Cardiac septum (tissue), 1 donor: ENCODE measurements around the gene XYLT1. TPM values are rescaled to one million over a fixed set of nuclear protein-coding genes. Genes with fewer than 3 reads are reported as not detected.
"Not testable (repeated sequence)": the region's sequence is repeated elsewhere in the genome, so short reads cannot be mapped to it uniquely, and the experiment has no call there.

Source experiments
- DNase-seq: peaks from one replicate; pipeline ENCODE4 v3.0.0-alpha.2; 2020; ENCODE audit warnings: low spot score
- intact Hi-C: fragments of 100-400 bp; cut with DNase I; formaldehyde crosslinking; loops from one replicate; pipeline ENCODE4 v1.14.0; 2022
- long read RNA-seq: library from polyadenylated mRNA; unstranded; transcript quantifications from one replicate; pipeline ENCODE4 v2.0.0, GENCODE V29; 2021
- total RNA-seq: library from RNA; stranded (reverse); fragmentation: NEBNext Ultra II Directional; extraction: Animal tissue kit (Norgen Biotek cat#: 25700); gene quantifications from one replicate; pipeline ENCODE4 v1.2.1, GENCODE V29; 2021
- donor health status: DM: no; HTN: no; CAD: no.

XYLT1 gene, protein sequence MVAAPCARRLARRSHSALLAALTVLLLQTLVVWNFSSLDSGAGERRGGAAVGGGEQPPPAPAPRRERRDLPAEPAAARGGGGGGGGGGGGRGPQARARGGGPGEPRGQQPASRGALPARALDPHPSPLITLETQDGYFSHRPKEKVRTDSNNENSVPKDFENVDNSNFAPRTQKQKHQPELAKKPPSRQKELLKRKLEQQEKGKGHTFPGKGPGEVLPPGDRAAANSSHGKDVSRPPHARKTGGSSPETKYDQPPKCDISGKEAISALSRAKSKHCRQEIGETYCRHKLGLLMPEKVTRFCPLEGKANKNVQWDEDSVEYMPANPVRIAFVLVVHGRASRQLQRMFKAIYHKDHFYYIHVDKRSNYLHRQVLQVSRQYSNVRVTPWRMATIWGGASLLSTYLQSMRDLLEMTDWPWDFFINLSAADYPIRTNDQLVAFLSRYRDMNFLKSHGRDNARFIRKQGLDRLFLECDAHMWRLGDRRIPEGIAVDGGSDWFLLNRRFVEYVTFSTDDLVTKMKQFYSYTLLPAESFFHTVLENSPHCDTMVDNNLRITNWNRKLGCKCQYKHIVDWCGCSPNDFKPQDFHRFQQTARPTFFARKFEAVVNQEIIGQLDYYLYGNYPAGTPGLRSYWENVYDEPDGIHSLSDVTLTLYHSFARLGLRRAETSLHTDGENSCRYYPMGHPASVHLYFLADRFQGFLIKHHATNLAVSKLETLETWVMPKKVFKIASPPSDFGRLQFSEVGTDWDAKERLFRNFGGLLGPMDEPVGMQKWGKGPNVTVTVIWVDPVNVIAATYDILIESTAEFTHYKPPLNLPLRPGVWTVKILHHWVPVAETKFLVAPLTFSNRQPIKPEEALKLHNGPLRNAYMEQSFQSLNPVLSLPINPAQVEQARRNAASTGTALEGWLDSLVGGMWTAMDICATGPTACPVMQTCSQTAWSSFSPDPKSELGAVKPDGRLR
- 2.9 TPM for total RNA-seq
- long read RNA-seq, full-length matches to known transcripts, result 1 of 2 reads
- long read RNA-seq, partial matches to known transcripts, result 0 of 2 reads
- long read RNA-seq, other reads (novel, unspliced or antisense), result 1 of 2 reads

DNA sequence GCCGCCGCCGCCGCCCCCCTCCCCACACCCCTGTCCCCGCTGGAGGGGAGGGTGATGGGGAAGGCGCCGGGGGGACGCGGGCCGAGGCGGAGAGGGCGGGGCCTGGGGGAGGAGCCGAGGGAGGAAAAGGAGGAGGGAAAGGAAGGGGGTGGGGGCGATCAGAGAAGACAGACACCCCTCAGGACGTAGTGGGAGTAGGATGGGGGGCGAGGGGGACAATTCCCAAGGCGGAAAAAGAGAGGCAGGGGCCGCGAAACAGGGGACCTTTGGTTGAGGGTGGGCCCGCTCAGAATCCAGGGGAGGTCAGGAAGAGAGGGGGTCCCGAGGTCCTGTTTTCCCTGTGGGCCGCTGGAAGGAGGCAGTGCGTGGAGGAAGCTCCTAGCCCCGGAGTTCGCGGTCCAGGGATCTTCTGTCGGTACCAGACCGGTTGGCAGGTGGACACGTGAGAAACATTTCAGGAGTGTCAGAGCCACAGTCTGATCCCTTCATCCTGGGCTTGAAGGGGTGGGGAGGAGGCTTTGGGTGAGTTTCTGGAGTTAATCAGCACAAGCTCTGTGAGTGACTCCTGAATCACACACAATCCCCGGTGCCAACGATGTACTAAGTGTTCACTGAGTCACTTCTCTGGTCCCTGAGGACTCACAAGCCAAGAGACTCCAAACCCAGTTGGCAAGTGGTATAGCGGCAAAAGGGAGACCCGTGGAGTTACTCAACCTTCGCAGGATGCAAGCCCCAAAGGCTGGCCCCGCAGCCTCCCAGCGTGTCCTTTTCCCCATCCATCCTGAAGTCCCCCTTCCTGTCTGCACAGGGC lies at the start of gene XYLT1:
Gene XYLT1 (minus strand): TSS at position 53 of the 811 bp plus-strand sequence. CDS start 164 bp downstream, outside the sequence.
- intact Hi-C loops, result no loop called here
- DNase-seq, result no peak

DNA sequence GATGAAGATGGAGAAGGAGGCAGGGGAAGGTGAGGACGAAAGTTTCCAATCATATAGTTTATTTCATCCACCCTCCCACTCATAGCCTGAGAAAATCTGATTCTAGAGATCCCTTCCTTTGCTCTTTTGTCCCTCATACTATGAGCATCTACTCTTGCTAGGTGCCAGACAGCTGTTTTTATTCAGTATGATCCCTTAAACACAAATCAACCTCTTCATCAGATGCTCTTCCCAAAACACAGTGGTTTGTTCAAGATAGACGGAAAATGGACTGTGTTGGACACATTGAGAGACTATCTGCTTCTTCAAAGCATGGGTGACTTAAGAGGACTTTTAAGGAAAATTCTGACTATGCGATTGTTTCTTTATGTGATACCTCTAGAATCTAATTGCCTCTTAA lies 49.4 kb upstream of the XYLT1 start:
- intact Hi-C loops, result no loop called here
- DNase-seq, result no peak

GRCh38 chr16:17519101-17519955 lies 48.6 kb upstream of the XYLT1 start:
- no peak for DNase-seq
- intact Hi-C loops, result no loop called here

GRCh38 chr16:17518441-17518840 lies 47.7 kb upstream of the XYLT1 start:
- intact Hi-C loops, result no loop called here
- no peak for DNase-seq

- intact Hi-C loops, result no loop called here
- DNase-seq, result no peak
Measured at GRCh38 chr16:17515421-17516210, 44.9 kb upstream of the XYLT1 start.

DNA sequence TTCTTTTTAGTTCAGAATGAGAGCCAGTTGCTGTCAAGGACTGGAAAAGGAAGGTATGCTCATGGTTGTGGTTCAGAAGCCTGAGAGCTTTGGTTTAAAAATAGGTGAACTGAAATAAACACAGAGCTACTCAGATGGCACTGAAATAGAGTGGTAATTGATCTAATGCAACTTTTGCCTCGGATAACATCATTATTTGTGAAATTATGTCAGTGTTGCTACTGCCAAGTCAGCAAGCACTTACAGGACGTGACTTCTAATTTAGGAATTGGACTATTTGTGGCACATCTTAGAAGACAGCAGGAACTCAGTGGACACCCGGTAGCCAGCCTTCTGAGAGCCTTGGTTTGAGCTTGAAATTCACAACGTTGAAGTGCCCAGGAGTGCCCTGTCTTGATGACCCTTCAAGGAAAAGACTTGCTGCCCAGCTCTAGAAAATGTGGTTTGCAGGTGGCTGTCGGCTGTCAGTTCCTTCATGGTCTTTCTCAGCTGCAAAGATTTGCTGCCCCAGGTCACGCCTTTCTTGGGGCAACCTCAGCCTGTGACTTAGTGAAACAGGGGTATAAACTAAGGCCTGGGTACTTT lies 42.0 kb upstream of the XYLT1 start:
- DNase-seq, result no peak
- intact Hi-C loops, result no loop called here

GRCh38 chr16:17511340-17511739 lies 40.6 kb upstream of the XYLT1 start:
- intact Hi-C loops, result no loop called here
- DNase-seq, result no peak

- DNase-seq, result no peak
- intact Hi-C loops, result no loop called here
Measured at GRCh38 chr16:17510567-17510966, 39.8 kb upstream of the XYLT1 start.

GRCh38 chr16:17509194-17509593 lies 38.4 kb upstream of the XYLT1 start:
- no peak for DNase-seq
- intact Hi-C loops, result no loop called here

DNA sequence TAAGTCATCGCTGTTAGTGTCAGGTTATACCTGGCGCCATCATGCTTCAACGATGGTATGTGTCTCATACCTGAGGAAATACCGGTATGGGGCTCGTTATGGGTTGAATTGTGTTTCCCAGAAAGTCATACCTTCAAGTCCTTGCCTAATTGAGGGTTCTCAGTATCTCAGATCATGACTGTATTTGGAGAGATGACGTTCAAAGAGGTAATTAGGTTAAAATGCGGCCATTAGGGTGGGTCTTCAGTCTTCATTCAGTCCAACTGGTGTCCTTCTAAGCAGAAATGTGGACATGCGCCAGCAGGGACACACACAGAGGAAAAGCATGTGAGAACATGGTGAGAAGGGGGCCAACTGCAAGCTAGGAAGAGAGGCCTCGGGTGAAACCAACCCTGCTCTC lies 37.5 kb upstream of the XYLT1 start:
- no peak for DNase-seq
- intact Hi-C loops, result no loop called here

- intact Hi-C loops, DNase-seq: not testable (repeated sequence)
Measured at GRCh38 chr16:17507516-17507915, 36.8 kb upstream of the XYLT1 start.

- intact Hi-C loops, DNase-seq: not testable (repeated sequence)
Measured at GRCh38 chr16:17505828-17506227, 35.1 kb upstream of the XYLT1 start.

DNA sequence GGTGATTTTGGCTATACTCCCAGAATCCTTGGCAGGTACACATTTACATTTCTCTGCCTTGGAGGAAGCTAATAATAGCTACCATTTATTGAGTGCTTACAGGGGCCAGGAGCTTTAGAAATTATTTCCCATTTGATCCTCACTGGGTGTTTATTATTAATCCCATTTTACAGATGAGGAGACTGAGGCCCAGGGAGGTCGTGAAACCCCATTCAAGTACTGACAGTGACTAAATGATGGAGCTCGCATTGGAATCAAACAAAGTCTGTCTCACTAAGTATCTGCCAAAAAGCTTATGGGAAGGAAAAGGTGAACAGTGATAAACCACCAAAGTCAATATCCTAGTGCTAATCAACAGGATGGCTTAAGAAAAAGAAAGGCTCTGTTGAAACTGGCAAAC lies 33.3 kb upstream of the XYLT1 start:
- intact Hi-C loops, result no loop called here
- DNase-seq, result no peak

DNA sequence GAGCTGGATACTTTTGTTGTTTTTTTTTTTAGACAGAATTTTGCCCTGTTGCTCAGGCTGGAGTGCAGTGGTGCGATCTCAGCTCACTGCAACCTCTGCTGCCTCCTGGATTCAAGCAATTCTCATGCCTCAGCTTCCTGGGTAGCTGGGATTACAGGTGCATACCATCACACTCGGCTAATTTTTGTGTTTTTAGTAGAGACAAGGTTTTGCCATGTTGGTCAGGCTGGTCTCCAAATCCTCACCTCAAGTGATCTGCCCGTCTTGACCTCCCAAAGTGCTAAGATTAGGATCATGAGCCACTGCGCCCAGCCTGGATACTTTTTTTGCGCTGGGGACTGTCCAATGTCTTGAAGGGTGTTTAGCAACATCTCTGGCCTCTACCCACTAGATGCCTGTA lies 32.6 kb upstream of the XYLT1 start:
- no peak for DNase-seq
- intact Hi-C loops, result no loop called here

GRCh38 chr16:17501321-17501720 lies 30.6 kb upstream of the XYLT1 start:
- intact Hi-C loops, result no loop called here
- no peak for DNase-seq

- no peak for DNase-seq
- intact Hi-C loops, result no loop called here
Measured at GRCh38 chr16:17499223-17499902, 28.6 kb upstream of the XYLT1 start.

GRCh38 chr16:17497648-17498047 lies 26.9 kb upstream of the XYLT1 start:
- intact Hi-C loops, result no loop called here
- DNase-seq, result no peak
